Panc1 (cell line): ENCODE measurements around the gene EHD2. TPM values are rescaled to one million over a fixed set of nuclear protein-coding genes. Genes with fewer than 3 reads are reported as not detected.
"Not testable (repeated sequence)": the region's sequence is repeated elsewhere in the genome, so short reads cannot be mapped to it uniquely, and the experiment has no call there.

Experiments
- ATAC-seq: fragments of 200-7000 bp; cut with Tn5 transposase; 2 replicates; pipeline ENCODE4 v1.9.1; 2020; ENCODE audit warnings: mild to moderate bottlenecking, moderate library complexity
- BruUV-seq: library from RNA; stranded (reverse); fragments of 400-500 nt; replicated peaks from 2 replicates; lab custom pipeline; 2021; lab: Mats Ljungman, UMichigan
- CTCF ChIA-PET: fragments of 300-600 bp; sonication (Branson Sonifier 250); formaldehyde crosslinking; loops from one replicate; lab custom pipeline; 2022; ENCODE audit warnings: antibody characterized with exemption; lab: Charles Lee
- POLR2A ChIA-PET: fragments of 300-600 bp; sonication (Branson Sonifier 250); formaldehyde crosslinking; loops from one replicate; lab custom pipeline; 2022; ENCODE audit warnings: antibody characterized with exemption; lab: Charles Lee
- DNase-seq: peaks from one replicate; pipeline ENCODE4 v3.0.0-alpha.2; 2010; ENCODE audit warnings: low read depth, low spot score
- H3K27ac ChIP-seq: 2 replicates; pipeline ENCODE4 v1.5.1; 2011; ENCODE audit warnings: mild to moderate bottlenecking, low read length, inconsistent platforms
- H3K27me3 ChIP-seq: fragments of 200-500 bp; sonication (Bioruptor generic); 2 replicates; pipeline ENCODE4 v1.6.0; 2014; ENCODE audit warnings: low read length, inconsistent platforms; ENCODE audit not compliant: control insufficient read depth, insufficient read depth
- H3K36me3 ChIP-seq: fragments of 200-500 bp; sonication (Bioruptor generic); 2 replicates; pipeline ENCODE4 v1.5.1; 2014; ENCODE audit warnings: inconsistent platforms, mild to moderate bottlenecking, low read length, moderate library complexity; ENCODE audit not compliant: control insufficient read depth, insufficient read depth
- H3K4me1 ChIP-seq: 2 replicates; pipeline ENCODE4 v1.5.1; 2011; ENCODE audit warnings: inconsistent platforms, mild to moderate bottlenecking, low read length, moderate library complexity; ENCODE audit not compliant: control insufficient read depth, insufficient read depth
- H3K4me3 ChIP-seq, 2 experiments: 2 replicates each; pipeline ENCODE4 v1.5.1; 2011 to 2012; ENCODE audit warnings: low read depth in 2 of 2, low read length in 2 of 2, mild to moderate bottlenecking in 2 of 2, inconsistent platforms in 1 of 2, moderate library complexity in 1 of 2
- H3K9me3 ChIP-seq: fragments of 200-500 bp; sonication (Bioruptor generic); 2 replicates; pipeline ENCODE4 v1.5.1; 2014; ENCODE audit warnings: low read depth, mild to moderate bottlenecking, inconsistent platforms, low read length, moderate library complexity; ENCODE audit not compliant: control insufficient read depth, insufficient read depth
- POLR2AphosphoS5 ChIP-seq: IDR thresholded peaks from 2 replicates; pipeline ENCODE4 v1.6.1; 2012; ENCODE audit warnings: mild to moderate bottlenecking, low read depth, low read length, moderate library complexity
- SIN3A ChIP-seq: IDR thresholded peaks from 2 replicates; pipeline ENCODE4 v1.6.1; 2012; ENCODE audit warnings: low read depth, mild to moderate bottlenecking, low read length, moderate library complexity, borderline replicate concordance; ENCODE audit not compliant: insufficient read depth
- TCF7L2 ChIP-seq: IDR thresholded peaks from 2 replicates; pipeline ENCODE4 v1.6.1; 2011; ENCODE audit warnings: mild to moderate bottlenecking, low read depth, low read length, inconsistent platforms
- in situ Hi-C: cut with HindIII; loops from 2 replicates; pipeline ENCODE4 v1.10.0; 2016; ENCODE audit warnings: low sequenced_read_pairs, low pct_unique_long_range_greater_than_20kb
- intact Hi-C: fragments of 100-400 bp; cut with micrococcal nuclease; formaldehyde crosslinking; loops from one replicate; pipeline ENCODE4 v1.10.0; 2022; ENCODE audit not compliant: unreplicated experiment
- total RNA-seq: library from RNA; stranded (reverse); gene quantifications from one replicate; pipeline ENCODE4 v1.2.1, GENCODE V29; 2021; ENCODE audit not compliant: unreplicated experiment
- TF ChIP-seq, protein P1 (sequence below): fragments of 450-650 bp; IDR thresholded peaks from 2 replicates; pipeline ENCODE4 v1.5.1; 2017; ENCODE audit warnings: mild to moderate bottlenecking
- TF ChIP-seq, protein P2 (sequence below), 2 experiments: IDR thresholded peaks; 2 replicates each; pipeline ENCODE4 v1.6.1; 2011 to 2012; ENCODE audit warnings: low read depth in 2 of 2, control low read depth in 1 of 2, low read length in 1 of 2, mild to moderate bottlenecking in 1 of 2, moderate library complexity in 1 of 2; ENCODE audit not compliant: insufficient read depth in 1 of 2

EHD2 gene
- total RNA-seq, 1 experiment from 2014 or later = 41.8 TPM

DNA sequence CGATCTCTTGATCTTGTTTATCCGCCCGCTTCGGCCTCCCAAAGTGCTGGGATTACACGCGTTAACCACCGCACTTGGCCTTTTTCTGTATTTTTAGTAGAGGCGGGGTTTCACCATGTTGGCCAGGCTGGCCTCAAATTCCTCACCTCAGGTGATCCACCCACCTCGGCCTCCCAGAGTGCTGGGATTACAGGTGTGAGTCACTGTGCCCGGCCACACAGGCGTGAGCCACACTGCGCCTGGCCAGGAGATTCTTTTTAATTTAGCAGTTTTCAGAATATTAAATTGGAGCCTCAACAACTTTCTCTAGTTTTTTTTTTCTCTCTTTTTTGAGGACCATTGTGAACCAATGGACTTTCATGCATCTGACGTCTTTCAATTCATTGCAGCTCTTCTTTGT lies 76.6 kb downstream of the EHD2 start:
- H3K36me3 ChIP-seq, H3K27ac ChIP-seq, H3K9me3 ChIP-seq, in situ Hi-C loops, H3K4me3 ChIP-seq, BruUV-seq, H3K27me3 ChIP-seq, POLR2A ChIA-PET, H3K4me1 ChIP-seq, ATAC-seq, DNase-seq: not testable (repeated sequence)
- intact Hi-C loops = loop anchor here (2.0 kb wide), 1 partner anchor 23 kb away; no protein-coding TSS in a partner anchor
- CTCF ChIA-PET = interaction anchor here (0.8 kb wide), 1 partner anchor 24 kb away, joined by 4 read pairs; no protein-coding TSS in a partner anchor

DNA sequence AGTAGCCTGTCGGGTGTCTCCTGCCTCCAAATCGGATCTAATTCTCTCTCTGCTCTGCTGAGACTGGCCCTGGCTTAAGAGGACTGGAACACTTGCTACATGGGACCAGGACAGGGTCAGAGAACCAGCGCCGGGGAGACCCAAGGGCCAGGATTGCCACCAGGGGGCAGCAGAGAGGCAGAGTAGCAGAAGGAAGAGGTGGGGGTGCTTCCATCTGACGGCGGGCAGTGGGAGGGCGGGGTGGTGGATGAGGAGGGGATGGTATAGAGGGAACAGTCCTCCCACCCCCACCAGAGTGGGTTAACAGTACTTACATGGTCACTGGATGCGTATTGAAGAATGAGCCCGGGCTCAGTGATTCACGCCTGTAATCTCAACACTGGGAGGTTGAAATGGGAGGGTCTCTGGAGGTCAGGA lies 77.2 kb downstream of the EHD2 start:
- in situ Hi-C loops (no loop called here), intact Hi-C loops (no loop called here)
- Histone ChIP-seq H3K9me3 (no peaks in the 10 kb centered on the region), H3K27ac (no peak overlapping the region), H3K36me3 (no peaks in the 10 kb centered on the region), H3K4me3 (no peak overlapping the region), H3K27me3 (no peaks in the 10 kb centered on the region), H3K4me1 (no peaks in the 10 kb centered on the region)
- ATAC-seq (peak; percentile 90), DNase-seq (peak; percentile 32)
- TF ChIP-seq TCF7L2 (no peak), SIN3A (no peak)
- TF ChIP-seq, protein P1, sequence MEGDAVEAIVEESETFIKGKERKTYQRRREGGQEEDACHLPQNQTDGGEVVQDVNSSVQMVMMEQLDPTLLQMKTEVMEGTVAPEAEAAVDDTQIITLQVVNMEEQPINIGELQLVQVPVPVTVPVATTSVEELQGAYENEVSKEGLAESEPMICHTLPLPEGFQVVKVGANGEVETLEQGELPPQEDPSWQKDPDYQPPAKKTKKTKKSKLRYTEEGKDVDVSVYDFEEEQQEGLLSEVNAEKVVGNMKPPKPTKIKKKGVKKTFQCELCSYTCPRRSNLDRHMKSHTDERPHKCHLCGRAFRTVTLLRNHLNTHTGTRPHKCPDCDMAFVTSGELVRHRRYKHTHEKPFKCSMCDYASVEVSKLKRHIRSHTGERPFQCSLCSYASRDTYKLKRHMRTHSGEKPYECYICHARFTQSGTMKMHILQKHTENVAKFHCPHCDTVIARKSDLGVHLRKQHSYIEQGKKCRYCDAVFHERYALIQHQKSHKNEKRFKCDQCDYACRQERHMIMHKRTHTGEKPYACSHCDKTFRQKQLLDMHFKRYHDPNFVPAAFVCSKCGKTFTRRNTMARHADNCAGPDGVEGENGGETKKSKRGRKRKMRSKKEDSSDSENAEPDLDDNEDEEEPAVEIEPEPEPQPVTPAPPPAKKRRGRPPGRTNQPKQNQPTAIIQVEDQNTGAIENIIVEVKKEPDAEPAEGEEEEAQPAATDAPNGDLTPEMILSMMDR = peak; percentile 90
- TF ChIP-seq, protein P2, sequence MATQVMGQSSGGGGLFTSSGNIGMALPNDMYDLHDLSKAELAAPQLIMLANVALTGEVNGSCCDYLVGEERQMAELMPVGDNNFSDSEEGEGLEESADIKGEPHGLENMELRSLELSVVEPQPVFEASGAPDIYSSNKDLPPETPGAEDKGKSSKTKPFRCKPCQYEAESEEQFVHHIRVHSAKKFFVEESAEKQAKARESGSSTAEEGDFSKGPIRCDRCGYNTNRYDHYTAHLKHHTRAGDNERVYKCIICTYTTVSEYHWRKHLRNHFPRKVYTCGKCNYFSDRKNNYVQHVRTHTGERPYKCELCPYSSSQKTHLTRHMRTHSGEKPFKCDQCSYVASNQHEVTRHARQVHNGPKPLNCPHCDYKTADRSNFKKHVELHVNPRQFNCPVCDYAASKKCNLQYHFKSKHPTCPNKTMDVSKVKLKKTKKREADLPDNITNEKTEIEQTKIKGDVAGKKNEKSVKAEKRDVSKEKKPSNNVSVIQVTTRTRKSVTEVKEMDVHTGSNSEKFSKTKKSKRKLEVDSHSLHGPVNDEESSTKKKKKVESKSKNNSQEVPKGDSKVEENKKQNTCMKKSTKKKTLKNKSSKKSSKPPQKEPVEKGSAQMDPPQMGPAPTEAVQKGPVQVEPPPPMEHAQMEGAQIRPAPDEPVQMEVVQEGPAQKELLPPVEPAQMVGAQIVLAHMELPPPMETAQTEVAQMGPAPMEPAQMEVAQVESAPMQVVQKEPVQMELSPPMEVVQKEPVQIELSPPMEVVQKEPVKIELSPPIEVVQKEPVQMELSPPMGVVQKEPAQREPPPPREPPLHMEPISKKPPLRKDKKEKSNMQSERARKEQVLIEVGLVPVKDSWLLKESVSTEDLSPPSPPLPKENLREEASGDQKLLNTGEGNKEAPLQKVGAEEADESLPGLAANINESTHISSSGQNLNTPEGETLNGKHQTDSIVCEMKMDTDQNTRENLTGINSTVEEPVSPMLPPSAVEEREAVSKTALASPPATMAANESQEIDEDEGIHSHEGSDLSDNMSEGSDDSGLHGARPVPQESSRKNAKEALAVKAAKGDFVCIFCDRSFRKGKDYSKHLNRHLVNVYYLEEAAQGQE (IDR thresholded peaks at IDR 0.05; ENCODE audit: insufficient read depth in 1 of 2, low read depth in 2 of 2, low read length in 1 of 2) = no peak
- no TSS peak for BruUV-seq
- POLR2A ChIA-PET = no interaction called here
- CTCF ChIA-PET = interaction anchor here (0.8 kb wide), 1 partner anchor 25 kb away, joined by 4 read pairs; no protein-coding TSS in a partner anchor

DNA sequence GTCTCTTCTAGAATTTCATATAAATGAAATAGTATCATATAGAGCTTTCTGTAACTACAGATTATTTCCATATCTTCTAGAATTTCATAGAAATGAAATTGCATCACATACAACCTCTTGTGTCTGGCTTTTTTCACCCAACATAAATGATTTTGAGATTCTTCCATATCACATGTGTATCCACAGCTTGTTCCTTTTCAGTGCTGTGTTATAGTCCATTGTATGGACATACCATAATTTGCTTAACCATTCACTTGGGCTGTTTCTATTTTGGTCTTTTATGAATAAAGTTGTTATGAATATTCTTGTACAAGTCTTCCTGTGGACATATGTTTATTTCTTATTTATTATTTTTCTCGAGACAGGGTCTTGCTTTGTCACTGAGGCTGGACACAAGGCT lies 79.4 kb downstream of the EHD2 start:
- H3K36me3 ChIP-seq = no peaks in the 10 kb centered on the region
- ChIA-PET POLR2A (no interaction called here), CTCF (no interaction called here)
- in situ Hi-C loops = no loop called here
- BruUV-seq = no TSS peak
- no peak overlapping the region for H3K27ac ChIP-seq
- no peaks in the 10 kb centered on the region for H3K9me3 ChIP-seq
- intact Hi-C loops = no loop called here
- H3K27me3 ChIP-seq = no peaks in the 10 kb centered on the region
- TF ChIP-seq, protein P2 (IDR thresholded peaks at IDR 0.05; ENCODE audit: insufficient read depth in 1 of 2, low read depth in 2 of 2, low read length in 1 of 2) = no peak
- TF ChIP-seq, protein P1 = no peak
- TF ChIP-seq SIN3A = no peak
- no peak for TF ChIP-seq TCF7L2
- no peak for TF ChIP-seq POLR2AphosphoS5
- DNase-seq (no peak), ATAC-seq (no peak)
- no peak overlapping the region for H3K4me3 ChIP-seq
- no peaks in the 10 kb centered on the region for H3K4me1 ChIP-seq
